Measurements from ENCODE around the gene ZNF827.

DNA sequence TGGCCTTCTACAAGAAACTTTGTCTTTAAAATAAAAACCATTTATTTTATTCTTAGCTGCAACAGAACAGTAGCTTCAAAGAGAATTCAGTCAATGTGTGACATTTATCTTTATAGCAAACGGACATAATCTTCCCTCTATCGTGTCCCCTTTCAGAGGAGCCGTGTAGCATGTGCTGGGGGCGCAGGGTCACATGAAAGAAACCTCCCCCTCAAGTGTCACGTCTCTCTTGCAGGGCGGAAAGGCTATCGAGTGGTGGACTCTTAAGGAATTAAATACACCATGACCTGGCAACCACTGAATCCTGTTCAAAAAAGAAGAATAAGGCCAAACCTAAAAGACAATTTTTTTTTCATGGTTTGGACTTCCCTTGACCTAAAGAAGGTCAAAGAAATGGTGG, 40.2 kb downstream of the ZNF827 start:
- TF ChIP-seq, protein P1, sequence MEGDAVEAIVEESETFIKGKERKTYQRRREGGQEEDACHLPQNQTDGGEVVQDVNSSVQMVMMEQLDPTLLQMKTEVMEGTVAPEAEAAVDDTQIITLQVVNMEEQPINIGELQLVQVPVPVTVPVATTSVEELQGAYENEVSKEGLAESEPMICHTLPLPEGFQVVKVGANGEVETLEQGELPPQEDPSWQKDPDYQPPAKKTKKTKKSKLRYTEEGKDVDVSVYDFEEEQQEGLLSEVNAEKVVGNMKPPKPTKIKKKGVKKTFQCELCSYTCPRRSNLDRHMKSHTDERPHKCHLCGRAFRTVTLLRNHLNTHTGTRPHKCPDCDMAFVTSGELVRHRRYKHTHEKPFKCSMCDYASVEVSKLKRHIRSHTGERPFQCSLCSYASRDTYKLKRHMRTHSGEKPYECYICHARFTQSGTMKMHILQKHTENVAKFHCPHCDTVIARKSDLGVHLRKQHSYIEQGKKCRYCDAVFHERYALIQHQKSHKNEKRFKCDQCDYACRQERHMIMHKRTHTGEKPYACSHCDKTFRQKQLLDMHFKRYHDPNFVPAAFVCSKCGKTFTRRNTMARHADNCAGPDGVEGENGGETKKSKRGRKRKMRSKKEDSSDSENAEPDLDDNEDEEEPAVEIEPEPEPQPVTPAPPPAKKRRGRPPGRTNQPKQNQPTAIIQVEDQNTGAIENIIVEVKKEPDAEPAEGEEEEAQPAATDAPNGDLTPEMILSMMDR (IDR thresholded peaks at IDR 0.05; ENCODE audit: poor library complexity, severe bottlenecking), result no peak
- TF ChIP-seq TAF1 (IDR thresholded peaks at IDR 0.05; ENCODE audit: low read depth) (no peak), EP300 (conservative IDR thresholded peaks at IDR 0.05; ENCODE audit: poor library complexity, severe bottlenecking) (no peak)

All from neural cell (in vitro differentiated cells).